Astrocyte (in vitro differentiated cells and primary cell): ENCODE measurements around the gene ZC3H12D. TPM values are rescaled to one million over a fixed set of nuclear protein-coding genes. Genes with fewer than 3 reads are reported as not detected.

Experiments
- DNase-seq: peaks from one replicate; pipeline ENCODE4 v3.0.0-alpha.2; 2010; ENCODE audit warnings: low read depth
- FAIRE-seq: peaks from 2 replicates; lab custom pipeline; 2011; peaks lifted over from hg19 to GRCh38; lab: Jason Lieb, UNC
- H2AFZ ChIP-seq: 2 replicates; pipeline ENCODE4 v1.6.0; 2012; ENCODE audit warnings: low read depth, low read length, inconsistent platforms
- H3K27ac ChIP-seq: 2 replicates; pipeline ENCODE4 v1.5.1; 2011; ENCODE audit warnings: low read depth, low read length, inconsistent platforms
- H3K27me3 ChIP-seq: 2 replicates; pipeline ENCODE4 v1.6.0; 2011; ENCODE audit warnings: low read length, inconsistent platforms; ENCODE audit not compliant: insufficient read depth
- H3K36me3 ChIP-seq: 2 replicates; pipeline ENCODE4 v1.5.1; 2011; ENCODE audit warnings: low read length, inconsistent platforms; ENCODE audit not compliant: insufficient read depth
- H3K4me1 ChIP-seq: 2 replicates; pipeline ENCODE4 v1.5.1; 2011; ENCODE audit warnings: low read length, inconsistent platforms; ENCODE audit not compliant: insufficient read depth
- H3K4me2 ChIP-seq: 2 replicates; pipeline ENCODE4 v1.6.0; 2012; ENCODE audit warnings: low read length, inconsistent platforms
- H3K4me3 ChIP-seq: 2 replicates; pipeline ENCODE4 v1.5.1; 2011; ENCODE audit warnings: low read depth, mild to moderate bottlenecking, low read length, inconsistent platforms; ENCODE audit not compliant: insufficient read depth
- H3K79me2 ChIP-seq: 2 replicates; pipeline ENCODE4 v1.6.0; 2012; ENCODE audit warnings: mild to moderate bottlenecking, low read length, inconsistent platforms; ENCODE audit not compliant: insufficient read depth
- H3K9ac ChIP-seq: 2 replicates; pipeline ENCODE4 v1.6.0; 2012; ENCODE audit warnings: mild to moderate bottlenecking, low read length, inconsistent platforms
- H3K9me3 ChIP-seq: 2 replicates; pipeline ENCODE4 v1.5.1; 2012; ENCODE audit warnings: low read depth, mild to moderate bottlenecking, low read length, inconsistent platforms; ENCODE audit not compliant: insufficient read depth
- H4K20me1 ChIP-seq: 2 replicates; pipeline ENCODE4 v1.6.0; 2012; ENCODE audit warnings: low read length, inconsistent platforms; ENCODE audit not compliant: insufficient read depth
- H3K27ac Mint-ChIP-seq: one replicate; pipeline ENCODE4 v1.8.0; 2021; ENCODE audit warnings: mild to moderate bottlenecking, mixed read lengths; ENCODE audit not compliant: unreplicated experiment
- H3K27me3 Mint-ChIP-seq: one replicate; pipeline ENCODE4 v1.8.0; 2021; ENCODE audit warnings: low read depth, mixed read lengths; ENCODE audit not compliant: unreplicated experiment
- H3K36me3 Mint-ChIP-seq: one replicate; pipeline ENCODE4 v1.8.0; 2021; ENCODE audit warnings: low read depth, mixed read lengths; ENCODE audit not compliant: unreplicated experiment
- H3K4me1 Mint-ChIP-seq: one replicate; pipeline ENCODE4 v1.8.0; 2021; ENCODE audit warnings: low read depth, mixed read lengths; ENCODE audit not compliant: unreplicated experiment
- H3K4me3 Mint-ChIP-seq: one replicate; pipeline ENCODE4 v1.8.0; 2021; ENCODE audit warnings: mild to moderate bottlenecking, moderate library complexity, mixed read lengths; ENCODE audit not compliant: unreplicated experiment
- H3K9me3 Mint-ChIP-seq: one replicate; pipeline ENCODE4 v1.8.0; 2021; ENCODE audit warnings: mild to moderate bottlenecking, mixed read lengths; ENCODE audit not compliant: unreplicated experiment
- EZH2 ChIP-seq: IDR thresholded peaks from 2 replicates; pipeline ENCODE4 v1.6.1; 2012; ENCODE audit warnings: mild to moderate bottlenecking, low read length, inconsistent platforms; ENCODE audit not compliant: insufficient read depth
- total RNA-seq: library from RNA; stranded (reverse); gene quantifications from 2 replicates; pipeline ENCODE4 v1.2.1, GENCODE V29; 2021
- TF ChIP-seq, protein P1 (sequence below): IDR thresholded peaks from 2 replicates; pipeline ENCODE4 v1.5.1; 2011; ENCODE audit warnings: low read depth, mild to moderate bottlenecking, inconsistent platforms, low read length, moderate library complexity; ENCODE audit not compliant: insufficient read depth

Gene ZC3H12D
- total RNA-seq, 1 donor from 2014 or later = 0.05 TPM

DNA sequence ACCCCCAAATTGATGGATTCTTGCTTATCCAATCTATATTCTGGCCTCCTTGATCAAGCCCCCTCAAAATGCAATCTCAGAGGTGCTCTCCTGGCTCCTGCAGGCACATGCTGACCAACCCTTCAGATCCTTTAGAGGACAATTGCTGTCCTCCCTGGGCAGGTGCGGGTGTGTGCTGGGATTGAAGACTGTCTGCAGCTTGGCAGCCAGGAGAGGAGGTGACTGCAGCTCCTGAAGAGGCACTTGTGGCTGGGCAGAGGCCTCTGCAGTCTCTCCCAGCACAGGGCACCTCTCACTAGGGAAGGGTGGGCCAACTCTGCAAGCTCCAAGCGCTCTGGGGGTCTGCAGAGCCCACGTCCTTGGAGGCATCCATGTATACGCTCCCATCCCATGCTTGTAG lies 56.2 kb downstream of the ZC3H12D start:
- no peaks in the 10 kb centered on the region for H3K9me3 ChIP-seq
- Mint-ChIP-seq H3K4me3 (no peak overlapping the region), H3K36me3 (peaks cover 5% of the 10 kb centered on the region), H3K4me1 (peaks cover 5% of the 10 kb centered on the region), H3K27ac (peak overlapping the region; percentile 26), H3K9me3 (no peaks in the 10 kb centered on the region), H3K27me3 (peaks cover 13% of the 10 kb centered on the region)
- H4K20me1 ChIP-seq = no peaks in the 10 kb centered on the region
- H3K36me3 ChIP-seq = no peaks in the 10 kb centered on the region
- H3K4me3 ChIP-seq = no peak overlapping the region
- no peak overlapping the region for H3K4me2 ChIP-seq
- no peaks in the 10 kb centered on the region for H3K79me2 ChIP-seq
- no peak overlapping the region for H3K27ac ChIP-seq
- FAIRE-seq (no peak), DNase-seq (no peak)
- no peak overlapping the region for H2AFZ ChIP-seq
- H3K9ac ChIP-seq = no peak overlapping the region
- TF ChIP-seq, protein P1, sequence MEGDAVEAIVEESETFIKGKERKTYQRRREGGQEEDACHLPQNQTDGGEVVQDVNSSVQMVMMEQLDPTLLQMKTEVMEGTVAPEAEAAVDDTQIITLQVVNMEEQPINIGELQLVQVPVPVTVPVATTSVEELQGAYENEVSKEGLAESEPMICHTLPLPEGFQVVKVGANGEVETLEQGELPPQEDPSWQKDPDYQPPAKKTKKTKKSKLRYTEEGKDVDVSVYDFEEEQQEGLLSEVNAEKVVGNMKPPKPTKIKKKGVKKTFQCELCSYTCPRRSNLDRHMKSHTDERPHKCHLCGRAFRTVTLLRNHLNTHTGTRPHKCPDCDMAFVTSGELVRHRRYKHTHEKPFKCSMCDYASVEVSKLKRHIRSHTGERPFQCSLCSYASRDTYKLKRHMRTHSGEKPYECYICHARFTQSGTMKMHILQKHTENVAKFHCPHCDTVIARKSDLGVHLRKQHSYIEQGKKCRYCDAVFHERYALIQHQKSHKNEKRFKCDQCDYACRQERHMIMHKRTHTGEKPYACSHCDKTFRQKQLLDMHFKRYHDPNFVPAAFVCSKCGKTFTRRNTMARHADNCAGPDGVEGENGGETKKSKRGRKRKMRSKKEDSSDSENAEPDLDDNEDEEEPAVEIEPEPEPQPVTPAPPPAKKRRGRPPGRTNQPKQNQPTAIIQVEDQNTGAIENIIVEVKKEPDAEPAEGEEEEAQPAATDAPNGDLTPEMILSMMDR = no peak
- no peak for TF ChIP-seq EZH2
- no peaks in the 10 kb centered on the region for H3K27me3 ChIP-seq
- H3K4me1 ChIP-seq = peaks cover 8% of the 10 kb centered on the region

- Mint-ChIP-seq H3K36me3 (peaks cover 5% of the 10 kb centered on the region), H3K27ac (peak overlapping the region; percentile 71), H3K4me3 (no peak overlapping the region), H3K9me3 (no peaks in the 10 kb centered on the region), H3K27me3 (peaks cover 13% of the 10 kb centered on the region), H3K4me1 (peaks cover 8% of the 10 kb centered on the region)
- H3K9me3 ChIP-seq = no peaks in the 10 kb centered on the region
- H3K27ac ChIP-seq = no peak overlapping the region
- no peaks in the 10 kb centered on the region for H3K36me3 ChIP-seq
- no peak overlapping the region for H3K4me3 ChIP-seq
- peaks cover 5% of the 10 kb centered on the region for H3K4me1 ChIP-seq
- H3K27me3 ChIP-seq = no peaks in the 10 kb centered on the region
- H3K79me2 ChIP-seq = no peaks in the 10 kb centered on the region
- H2AFZ ChIP-seq = no peak overlapping the region
- no peaks in the 10 kb centered on the region for H4K20me1 ChIP-seq
- H3K9ac ChIP-seq = no peak overlapping the region
- FAIRE-seq = no peak
- no peak for DNase-seq
- no peak overlapping the region for H3K4me2 ChIP-seq
- TF ChIP-seq, protein P1 = no peak
- TF ChIP-seq EZH2 = no peak
Measured at GRCh38 chr6:149425754-149426153, 59.1 kb downstream of the ZC3H12D start.

- Histone ChIP-seq H3K27me3 (no peaks in the 10 kb centered on the region), H2AFZ (no peak overlapping the region), H3K79me2 (no peaks in the 10 kb centered on the region), H3K36me3 (no peaks in the 10 kb centered on the region), H3K4me2 (no peak overlapping the region), H3K9ac (no peak overlapping the region), H3K9me3 (no peaks in the 10 kb centered on the region), H3K27ac (no peak overlapping the region), H3K4me1 (peaks cover 5% of the 10 kb centered on the region), H3K4me3 (no peak overlapping the region), H4K20me1 (no peaks in the 10 kb centered on the region)
- peaks cover 13% of the 10 kb centered on the region for H3K27me3 Mint-ChIP-seq
- no peak for FAIRE-seq
- TF ChIP-seq, protein P1 = no peak
- no peak for TF ChIP-seq EZH2
- no peaks in the 10 kb centered on the region for H3K9me3 Mint-ChIP-seq
- peaks cover 5% of the 10 kb centered on the region for H3K36me3 Mint-ChIP-seq
- no peak overlapping the region for H3K4me3 Mint-ChIP-seq
- H3K27ac Mint-ChIP-seq = no peak overlapping the region
- peaks cover 8% of the 10 kb centered on the region for H3K4me1 Mint-ChIP-seq
- no peak for DNase-seq
Measured at GRCh38 chr6:149425224-149425623, 59.6 kb downstream of the ZC3H12D start.
